GM12892 (cell line): ENCODE data around the gene CAB39L.

Experiments used
- DNase-seq: peaks from one replicate; pipeline ENCODE4 v3.0.0; 2011; ENCODE audit not compliant: insufficient read length
- FAIRE-seq: peaks from 2 replicates; lab custom pipeline; 2011; peaks lifted over from hg19 to GRCh38; lab: Jason Lieb, UNC
- POLR2A ChIP-seq: IDR thresholded peaks from 2 replicates; pipeline ENCODE4 v1.6.1; 2011; ENCODE audit warnings: low read depth, low read length, control low read depth
- POLR2AphosphoS5 ChIP-seq: IDR thresholded peaks from 2 replicates; pipeline ENCODE4 v1.6.1; 2011; ENCODE audit warnings: low read depth, low read length, control low read depth
- TAF1 ChIP-seq: IDR thresholded peaks from 2 replicates; pipeline ENCODE4 v1.6.1; 2011; ENCODE audit warnings: low read depth, mild to moderate bottlenecking, control low read depth, low read length, borderline replicate concordance

CAB39L gene

DNA sequence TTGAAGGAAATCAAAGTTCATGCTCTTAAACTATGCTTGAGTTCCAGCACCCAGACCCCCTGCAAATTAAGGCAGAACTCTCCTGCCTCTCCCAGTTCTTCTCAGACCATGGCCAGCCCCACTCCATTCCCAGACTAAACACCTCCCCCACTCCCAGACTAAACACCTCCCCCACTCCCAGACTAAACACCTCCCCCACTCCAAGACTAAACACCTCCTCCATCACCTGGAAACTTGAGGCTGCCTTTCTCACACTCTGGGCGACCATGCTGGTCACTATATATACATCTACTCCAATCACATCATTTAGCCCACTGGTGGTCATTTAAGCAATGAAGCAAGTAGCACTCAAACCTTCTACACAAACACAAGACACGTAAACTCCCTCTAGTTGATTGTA lies 57.2 kb downstream of the CAB39L start:
- TF ChIP-seq TAF1 (no peak), POLR2A (no peak), POLR2AphosphoS5 (no peak)
- no peak for DNase-seq
- no peak for FAIRE-seq

DNA sequence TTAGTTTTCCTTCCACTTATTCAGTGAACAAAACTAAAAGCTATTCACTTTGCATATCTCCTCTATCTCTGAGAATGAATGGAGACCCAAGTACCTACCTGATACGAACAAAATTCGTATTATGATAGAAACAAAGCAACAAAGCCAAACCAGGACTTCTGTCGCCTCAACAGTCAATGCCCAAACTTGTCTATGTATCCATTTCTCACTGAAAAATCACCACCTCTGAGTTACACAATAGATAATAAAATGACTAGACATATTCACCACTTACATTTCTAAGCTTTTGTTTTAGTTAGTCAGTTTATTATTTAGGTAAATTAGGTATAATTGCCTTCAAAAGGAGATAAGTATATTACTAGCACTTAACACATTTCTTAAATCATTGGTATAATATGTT lies 67.7 kb downstream of the CAB39L start:
- no peak for DNase-seq
- TF ChIP-seq TAF1 (no peak), POLR2A (no peak), POLR2AphosphoS5 (no peak)
- FAIRE-seq, result no peak

DNA sequence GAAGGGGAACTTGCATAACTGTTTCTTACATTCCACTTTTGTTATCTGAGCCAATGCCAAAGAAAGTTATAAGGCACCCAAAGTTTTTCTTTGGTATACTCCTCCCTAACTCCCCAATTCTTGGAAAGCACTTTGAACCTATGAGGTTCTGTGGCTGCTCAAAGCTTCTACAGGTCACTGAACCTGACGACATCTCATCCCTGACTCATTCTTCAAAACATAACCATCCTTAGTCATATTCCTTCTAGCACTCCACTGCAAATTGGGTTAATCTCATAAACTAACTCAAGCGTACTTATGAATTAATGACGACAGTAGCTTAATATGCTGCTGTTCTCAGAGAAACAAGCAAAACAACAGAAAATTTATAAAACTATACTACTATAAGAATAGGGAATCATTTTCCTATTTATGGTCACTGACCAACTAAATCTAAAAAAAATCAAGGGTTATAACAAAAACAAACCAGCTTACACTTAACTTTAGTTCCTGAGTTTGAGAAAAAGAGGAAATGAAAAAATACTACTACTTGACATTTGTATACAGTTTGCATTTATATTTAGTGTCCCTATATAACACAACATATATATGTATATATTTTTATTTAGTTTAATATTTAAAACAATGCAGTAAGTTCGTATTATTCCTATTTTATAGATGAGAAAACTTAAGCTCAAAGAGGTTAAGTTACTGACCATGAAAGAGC lies 69.1 kb downstream of the CAB39L start:
- DNase-seq (no peak), FAIRE-seq (no peak)
- no peak for TF ChIP-seq POLR2A
- TF ChIP-seq POLR2AphosphoS5, result no peak
- TF ChIP-seq TAF1, result no peak

DNA sequence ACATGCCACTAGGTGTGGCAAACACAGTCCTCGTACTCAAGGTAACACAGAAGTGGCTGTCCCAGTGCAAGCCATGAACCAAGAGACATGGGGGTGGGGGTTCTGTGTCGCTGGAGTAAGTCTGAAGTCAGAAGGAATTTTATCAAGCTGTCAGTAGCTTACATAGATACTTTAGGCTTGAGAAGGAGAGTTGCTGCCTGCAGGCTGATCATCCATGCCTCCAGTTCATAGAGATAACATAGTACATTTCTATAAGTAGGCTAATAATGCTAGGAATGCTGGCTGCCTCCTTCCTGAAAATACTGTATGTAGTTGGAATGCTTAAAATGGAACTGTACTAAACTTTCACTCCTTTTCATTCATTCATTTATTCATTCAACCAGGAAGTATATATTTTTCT lies 70.1 kb downstream of the CAB39L start:
- no peak for TF ChIP-seq POLR2AphosphoS5
- no peak for TF ChIP-seq POLR2A
- TF ChIP-seq TAF1, result no peak
- FAIRE-seq, result no peak
- no peak for DNase-seq

DNA sequence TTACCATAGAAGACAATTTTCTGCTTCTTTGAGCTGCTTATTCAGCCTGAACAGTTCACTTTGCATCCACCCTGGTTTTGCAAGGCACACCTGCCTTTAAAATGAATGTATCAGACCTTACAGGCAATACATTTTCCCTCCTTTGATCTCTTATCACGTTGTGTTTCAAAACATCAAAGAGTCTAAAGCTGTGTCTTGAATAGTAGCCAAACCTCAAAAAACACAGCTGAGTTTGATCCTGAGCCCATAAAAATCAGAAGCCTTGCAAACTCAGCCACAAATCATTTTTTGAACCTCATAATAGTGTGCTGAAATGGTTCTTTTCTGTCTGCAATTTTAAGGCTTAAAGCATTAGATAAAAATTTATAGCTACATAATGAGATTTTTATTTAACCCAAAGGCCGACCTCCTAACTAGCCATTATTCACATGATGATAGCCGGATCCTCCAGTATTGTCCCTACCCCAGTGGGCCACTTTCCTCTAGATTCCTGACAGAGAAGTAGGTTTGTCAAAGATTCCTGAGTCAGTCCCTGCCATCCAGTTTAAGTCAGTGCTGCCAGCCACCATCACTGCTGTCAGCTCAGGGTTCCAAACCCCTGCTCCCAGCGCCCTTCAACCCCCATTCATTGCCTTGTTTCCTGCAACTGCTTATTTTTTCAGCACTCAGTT lies 71.8 kb downstream of the CAB39L start:
- FAIRE-seq (no peak), DNase-seq (no peak)
- TF ChIP-seq TAF1, result no peak
- no peak for TF ChIP-seq POLR2A
- TF ChIP-seq POLR2AphosphoS5, result no peak

DNA sequence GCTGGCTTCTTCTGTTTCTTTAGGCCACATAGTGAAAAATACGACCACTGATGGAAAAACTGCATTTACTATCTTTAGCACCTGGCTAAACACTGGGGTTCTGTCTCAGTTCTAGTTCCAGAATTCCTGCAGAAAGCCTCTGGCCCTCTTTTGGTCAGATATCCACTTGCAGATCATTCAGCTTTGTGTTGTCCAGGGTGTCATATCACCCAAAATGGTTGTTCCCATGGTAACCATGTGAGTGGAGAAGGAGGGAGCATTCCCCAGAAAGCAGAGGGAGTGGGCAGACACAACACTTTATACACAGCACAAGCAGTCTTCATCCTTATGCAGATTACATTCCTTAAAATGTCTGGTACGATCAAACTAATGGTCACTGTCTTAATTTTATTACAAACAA lies 73.5 kb downstream of the CAB39L start:
- no peak for DNase-seq
- FAIRE-seq, result no peak
- TF ChIP-seq POLR2A (no peak), TAF1 (no peak), POLR2AphosphoS5 (no peak)

DNA sequence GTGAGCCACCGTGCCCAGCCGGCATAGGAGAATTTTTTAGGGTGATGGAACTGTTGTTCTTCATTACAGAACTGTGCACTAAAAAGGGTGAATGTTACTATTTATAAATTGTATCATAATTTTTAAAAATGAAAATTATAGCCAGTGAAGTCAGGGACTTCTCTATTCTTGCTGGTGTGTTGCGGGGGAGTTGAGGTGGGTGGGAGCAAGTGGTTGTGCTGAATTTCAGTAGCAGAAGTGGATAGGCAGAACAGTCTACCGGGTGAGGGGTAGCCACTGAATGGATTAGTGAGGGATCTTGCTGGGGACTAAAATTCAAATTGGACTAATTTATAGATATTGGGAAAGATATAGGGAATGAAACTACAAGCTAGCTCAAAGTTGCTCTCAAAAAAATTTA lies 74.0 kb downstream of the CAB39L start:
- no peak for TF ChIP-seq POLR2A
- no peak for TF ChIP-seq TAF1
- TF ChIP-seq POLR2AphosphoS5, result no peak
- FAIRE-seq (no peak), DNase-seq (no peak)

DNA sequence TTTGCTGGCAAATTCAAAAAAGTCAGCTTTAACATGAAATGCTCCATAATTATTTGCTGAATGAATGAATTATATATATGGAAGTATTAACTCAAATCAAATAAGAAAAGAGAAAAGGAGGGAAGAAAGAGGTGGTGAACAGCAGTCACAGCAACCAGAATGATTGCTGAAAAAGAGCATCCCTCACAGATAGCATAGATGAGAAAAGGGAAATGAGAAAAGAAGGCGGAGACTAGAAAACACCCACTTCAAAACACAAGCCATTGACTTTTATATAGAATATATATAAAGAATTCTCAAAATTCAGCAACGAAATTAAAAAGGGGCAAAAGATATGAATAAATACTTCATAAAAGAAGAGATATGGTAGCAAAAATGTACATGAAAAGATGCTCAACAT lies 75.2 kb downstream of the CAB39L start:
- FAIRE-seq, result no peak
- DNase-seq, result no peak
- no peak for TF ChIP-seq POLR2AphosphoS5
- TF ChIP-seq POLR2A, result no peak
- no peak for TF ChIP-seq TAF1

DNA sequence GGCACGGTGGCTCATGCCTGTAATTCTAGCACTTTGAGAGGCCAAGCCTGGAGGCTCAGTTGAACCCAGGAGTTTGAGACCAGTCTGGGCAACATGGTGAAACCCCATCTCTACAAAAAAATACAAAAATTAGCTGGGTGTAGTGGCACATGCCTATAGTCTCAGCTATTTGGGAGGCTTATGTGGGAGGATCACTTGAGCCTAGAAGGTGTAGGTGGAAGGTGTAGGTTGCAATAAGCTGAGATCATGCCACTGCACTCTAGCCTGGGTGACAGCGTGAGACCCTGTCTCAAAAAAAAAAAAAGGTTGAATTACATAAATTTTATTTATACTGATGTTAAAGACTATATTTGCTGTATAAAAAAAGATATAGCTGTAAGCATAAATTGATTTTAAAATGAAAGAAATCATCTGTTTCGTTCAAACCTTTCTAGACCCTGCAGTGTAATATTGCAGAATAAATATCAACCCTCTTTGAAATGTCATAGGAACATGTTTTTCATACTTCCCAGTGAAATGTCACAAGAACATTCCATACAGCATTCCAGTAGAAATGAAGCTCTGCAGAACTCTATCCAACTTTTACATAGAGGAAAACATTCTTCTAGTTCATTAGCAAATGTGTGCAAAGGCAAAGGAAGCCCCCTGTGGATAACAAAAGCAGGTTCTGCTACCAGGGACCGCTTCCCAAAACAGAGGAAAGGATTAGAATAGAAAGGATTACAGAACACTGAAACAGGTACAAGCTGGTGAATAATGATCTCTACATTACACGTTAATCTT lies 76.0 kb downstream of the CAB39L start:
- TF ChIP-seq TAF1 (no peak), POLR2AphosphoS5 (no peak)
- no peak for FAIRE-seq
- DNase-seq, result no peak

DNA sequence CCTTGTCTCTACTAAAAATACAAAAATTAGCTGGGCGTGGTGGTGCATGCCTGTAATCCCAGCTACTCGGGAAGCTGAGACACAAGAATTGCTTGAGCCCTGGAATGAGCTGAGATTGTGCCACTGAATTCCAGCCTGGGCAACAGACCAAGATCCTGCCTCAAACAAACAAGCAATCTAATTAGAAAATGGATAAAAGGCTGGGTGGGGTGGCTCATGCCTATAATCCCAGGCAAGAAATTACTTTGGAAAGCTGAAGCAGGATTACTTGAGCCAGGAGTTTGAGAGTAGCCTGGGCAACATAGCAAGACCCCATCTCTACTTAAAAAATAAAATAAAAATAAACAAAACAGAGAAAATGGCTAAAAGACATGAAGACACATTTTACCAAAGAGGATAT lies 77.0 kb downstream of the CAB39L start:
- no peak for TF ChIP-seq POLR2A
- no peak for TF ChIP-seq TAF1
- TF ChIP-seq POLR2AphosphoS5, result no peak
- no peak for FAIRE-seq

DNA sequence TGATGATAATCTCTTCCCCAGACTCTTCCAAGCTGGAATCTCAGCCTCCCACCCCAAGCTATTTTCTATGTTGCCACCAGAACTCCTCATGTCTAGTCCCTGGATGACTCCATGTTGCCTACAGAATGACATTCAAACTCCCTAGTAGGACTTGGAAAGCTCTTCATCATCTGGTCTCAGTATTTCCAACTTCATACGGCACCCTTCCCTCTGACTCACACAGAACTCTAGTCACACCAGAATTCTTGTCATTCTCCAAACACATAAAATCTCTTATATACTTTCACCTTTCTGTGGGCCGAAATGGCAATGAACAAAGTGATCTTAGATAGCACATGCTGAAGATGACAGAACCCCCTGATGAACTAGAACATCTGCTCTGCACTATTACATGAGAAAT lies 86.2 kb downstream of the CAB39L start:
- DNase-seq, result no peak
- no peak for FAIRE-seq

More for the DNA sequence above, 77.0 kb downstream of the CAB39L start:
- no peak for DNase-seq

DNA sequence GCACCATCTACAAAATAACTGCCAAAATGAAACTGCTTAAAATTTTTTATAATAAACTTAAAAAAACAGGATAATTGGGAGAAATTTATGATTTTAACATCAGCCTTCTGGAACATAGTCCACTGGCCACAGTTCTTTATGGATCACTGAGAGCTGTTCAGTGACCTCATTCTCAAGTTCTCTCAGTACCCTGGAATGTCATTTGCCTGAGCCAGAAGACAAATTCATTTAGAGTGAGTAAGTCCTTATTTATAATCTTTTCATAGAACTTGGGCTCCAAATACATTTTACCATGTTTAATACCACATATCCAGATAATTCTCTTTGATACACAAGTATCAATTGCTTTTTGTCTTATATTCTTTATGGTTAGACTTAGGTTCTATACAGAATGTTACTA lies 87.6 kb downstream of the CAB39L start:
- DNase-seq, result no peak
- no peak for TF ChIP-seq POLR2AphosphoS5
- no peak for TF ChIP-seq TAF1
- no peak for TF ChIP-seq POLR2A
- no peak for FAIRE-seq

More for the DNA sequence above, 86.2 kb downstream of the CAB39L start:
- TF ChIP-seq POLR2AphosphoS5, result no peak
- TF ChIP-seq POLR2A, result no peak
- TF ChIP-seq TAF1, result no peak
